Activated gamma-delta T cell treated with anti-CD3 and anti-CD28 coated beads, Interleukin-2, amount 50 U/mL, for 16 hours (primary cell): ENCODE results near the gene PLEKHA4.
"Not testable (repeated sequence)": the region's sequence is repeated elsewhere in the genome, so short reads cannot be mapped to it uniquely, and the experiment has no call there.

Experiments used
- DNase-seq: peaks from one replicate; pipeline ENCODE4 v3.0.0-alpha.2; 2020; ENCODE audit warnings: low read depth

Gene PLEKHA4

DNA sequence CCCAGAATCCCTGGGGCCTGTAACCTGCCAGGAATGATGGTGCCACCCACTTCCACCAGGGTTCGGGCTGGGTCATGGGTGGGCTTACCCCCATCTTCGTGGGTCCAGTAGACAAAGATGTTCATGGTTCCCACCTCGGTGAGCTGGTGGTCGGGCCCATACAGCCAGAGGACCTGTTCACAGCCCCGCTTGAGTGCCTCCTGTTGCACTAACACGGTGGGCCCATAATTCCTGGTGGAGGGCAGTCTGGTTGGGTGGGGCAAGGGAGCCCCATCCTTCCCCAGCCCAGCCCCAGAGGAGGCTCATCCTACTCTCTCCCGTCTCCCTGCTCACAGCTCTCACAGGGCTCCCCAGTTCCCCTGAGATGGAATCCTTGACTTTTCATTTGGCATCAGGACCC lies 71.3 kb downstream of the PLEKHA4 start:
- DNase-seq, result no peak

DNA sequence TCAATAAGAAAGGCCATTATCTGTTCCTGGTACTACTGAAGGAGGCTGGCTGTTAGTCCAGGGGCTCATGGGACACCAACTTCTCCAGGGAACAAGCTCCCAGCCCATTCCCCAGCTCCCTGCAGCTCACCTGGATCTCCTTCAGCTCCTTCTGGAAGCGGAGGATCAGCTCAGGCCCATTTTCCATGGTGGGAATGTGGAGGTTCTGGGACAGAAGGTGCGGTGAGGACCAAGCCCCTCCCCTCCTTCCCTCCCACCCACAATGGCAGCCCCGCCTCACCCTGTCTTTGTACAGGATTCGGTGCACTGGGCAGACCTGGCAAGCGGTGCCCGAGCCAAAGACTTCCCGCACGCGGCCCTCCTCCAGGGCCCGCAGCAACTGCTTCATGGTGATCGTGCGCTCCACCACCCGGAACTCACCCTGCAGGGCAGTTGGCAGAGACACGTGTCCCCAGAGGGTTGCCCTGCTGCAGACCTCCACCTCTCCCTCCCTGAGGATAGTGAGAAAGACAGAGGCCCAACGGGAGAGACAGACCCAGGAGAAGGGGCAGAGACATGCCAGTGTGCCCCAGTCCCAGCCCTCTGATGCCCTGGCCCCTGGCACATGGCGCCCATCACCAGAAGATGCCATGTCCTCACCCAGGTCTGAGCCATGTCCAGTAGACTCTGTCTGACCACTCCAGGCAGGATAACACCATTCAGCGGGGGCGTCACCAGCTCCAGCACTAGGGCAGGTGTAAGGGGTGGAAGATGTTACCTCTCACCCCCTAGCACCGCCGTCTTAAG lies 71.9 kb downstream of the PLEKHA4 start:
- DNase-seq, result no peak

- DNase-seq, result no peak
Observed at GRCh38 chr19:48795685-48796070, 72.7 kb downstream of the PLEKHA4 start.

DNA sequence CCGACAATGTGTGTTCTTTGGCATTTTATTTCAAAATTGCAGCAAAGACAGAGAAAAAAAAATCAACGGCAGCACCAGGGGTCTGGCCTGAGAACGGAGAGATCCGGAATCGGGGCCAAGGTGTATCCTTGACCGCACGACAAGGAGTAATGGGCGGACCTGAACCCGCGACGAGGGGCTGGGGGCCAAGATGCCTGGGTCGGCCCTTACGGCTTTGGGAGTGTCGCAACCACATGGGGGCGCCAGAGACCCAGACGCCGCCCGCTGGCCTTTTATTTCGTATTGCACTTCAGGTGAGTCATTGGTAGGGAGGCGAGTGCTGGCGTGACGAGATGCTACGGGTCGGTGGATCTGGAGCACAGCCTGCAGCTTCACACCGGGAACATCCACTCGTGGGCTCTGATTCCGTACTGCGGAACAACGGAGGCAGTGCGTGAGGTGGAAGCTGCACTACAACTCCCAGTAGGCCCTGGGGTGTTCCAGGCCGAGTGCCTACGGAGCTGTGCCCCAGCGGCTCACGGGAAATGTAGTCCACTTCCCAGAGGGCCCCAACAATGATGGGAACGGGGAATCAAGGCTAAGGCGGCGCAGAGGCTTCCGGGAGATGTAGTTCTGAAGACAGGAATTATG lies 73.2 kb downstream of the PLEKHA4 start:
- DNase-seq, result peak; percentile 74

- no peak for DNase-seq
Observed at GRCh38 chr19:48794291-48794690, 74.1 kb downstream of the PLEKHA4 start.

DNA sequence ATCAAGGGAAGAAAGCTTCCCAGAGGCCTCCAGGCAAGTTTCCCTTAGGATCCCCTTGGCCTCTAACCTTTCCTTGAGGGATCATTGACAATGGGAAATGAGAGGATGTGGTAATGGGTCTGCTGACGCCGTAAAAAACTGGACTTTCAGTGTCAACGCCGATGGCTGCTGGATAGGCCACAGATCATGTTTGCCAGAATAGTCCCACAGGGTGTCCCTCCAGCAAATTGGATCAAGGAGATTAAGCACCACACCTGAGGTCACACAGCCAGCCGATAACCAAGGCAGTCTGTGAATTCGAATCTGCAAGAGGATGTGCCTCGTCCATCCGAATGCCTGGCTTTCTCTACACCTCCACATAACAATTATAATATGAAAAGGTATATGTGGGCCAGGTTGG lies 75.1 kb downstream of the PLEKHA4 start:
- no peak for DNase-seq

- not testable (repeated sequence) for DNase-seq
Observed at GRCh38 chr19:48787331-48787730, 81.1 kb downstream of the PLEKHA4 start.
